Fibroblast of villous mesenchyme (primary cell): ENCODE results near the gene UBE2D4. TPM values are rescaled to one million over a fixed set of nuclear protein-coding genes. Genes with fewer than 3 reads are reported as not detected.

Experiments used
- DNase-seq: peaks from one replicate; pipeline ENCODE4 v3.0.0-alpha.2; 2010; ENCODE audit warnings: low read depth
- H3K4me3 ChIP-seq: 2 replicates; pipeline ENCODE4 v1.5.1; 2011; ENCODE audit warnings: low read depth, mild to moderate bottlenecking, low read length
- CTCF ChIP-seq: IDR thresholded peaks from 2 replicates; pipeline ENCODE4 v1.5.1; 2012; ENCODE audit warnings: low read depth, mild to moderate bottlenecking, low read length; ENCODE audit not compliant: insufficient read depth
- total RNA-seq: library from RNA; depleted of rRNA; stranded (reverse); fragments of >200 nt; gene quantifications from 2 replicates; pipeline ENCODE4 v1.2.3, GENCODE V29; 2012

UBE2D4 gene
- total RNA-seq: 9.7 and 11.7 TPM in 2 replicates

GRCh38 chr7:43925984-43926797 is at the start of gene UBE2D4:
UBE2D4 (plus strand) TSS chr7:43926436; CDS start chr7:43926533, 97 bp downstream.
- peak within 1 kb of the TSS; percentile 70 for H3K4me3 ChIP-seq
- DNase-seq: peak; percentile 71
- TF ChIP-seq CTCF: no peak

- TF ChIP-seq CTCF: no peak
- DNase-seq: no peak
- no peak overlapping the region for H3K4me3 ChIP-seq
Observed at GRCh38 chr7:43876976-43877745, 49.1 kb upstream of the UBE2D4 start.

- DNase-seq: no peak
- H3K4me3 ChIP-seq: no peak overlapping the region
- no peak for TF ChIP-seq CTCF
Observed at GRCh38 chr7:43877968-43878864, 48.0 kb upstream of the UBE2D4 start.

GRCh38 chr7:43878867-43879266 is 47.4 kb upstream of the UBE2D4 start:
- peak; percentile 26 for DNase-seq
- no peak overlapping the region for H3K4me3 ChIP-seq

GRCh38 chr7:43879477-43879876 is 46.8 kb upstream of the UBE2D4 start:
- DNase-seq: peak; percentile 45
- no peak overlapping the region for H3K4me3 ChIP-seq
- no peak for TF ChIP-seq CTCF

More at GRCh38 chr7:43878867-43879266, 47.4 kb upstream of the UBE2D4 start:
- no peak for TF ChIP-seq CTCF

- no peak overlapping the region for H3K4me3 ChIP-seq
- TF ChIP-seq CTCF: no peak
- DNase-seq: peak; percentile 55
Observed at GRCh38 chr7:43880596-43880995, 45.6 kb upstream of the UBE2D4 start.
